Lung (tissue), 12 donors: Measurements from ENCODE around the gene MRGPRF. TPM values are rescaled to one million over a fixed set of nuclear protein-coding genes. Genes with fewer than 3 reads are reported as not detected.
A peak's percentile ranks its signal among the peaks of the same experiment; 100 is the strongest.

Source experiments
- ATAC-seq: fragments of 200-7000 bp; cut with Tn5 transposase; one replicate; pipeline ENCODE4 v1.9.1; 2020; ENCODE audit warnings: moderate number of reproducible peaks; ENCODE audit not compliant: insufficient read depth, low FRiP score
- DNase-seq, 3 donors: peaks; one replicate each; pipeline ENCODE4 v3.0.0-alpha.2; 2013 to 2017
- H3K27ac ChIP-seq, 2 donors: one replicate each; pipeline ENCODE4 v1.5.1; 2013; ENCODE audit warnings: mild to moderate bottlenecking in 2 of 2, moderate library complexity in 2 of 2, control low read depth in 1 of 2, inconsistent platforms in 1 of 2, low read depth in 1 of 2, low read length in 1 of 2
- H3K27me3 ChIP-seq, 3 donors: one replicate each; pipeline ENCODE4 v1.5.1; 2013; ENCODE audit warnings: low read length in 2 of 3; ENCODE audit not compliant: control insufficient read depth in 3 of 3, insufficient read depth in 3 of 3
- H3K36me3 ChIP-seq, 4 donors: one replicate each; pipeline ENCODE4 v1.5.1; 2013; ENCODE audit warnings: low read length in 4 of 4, mild to moderate bottlenecking in 1 of 4, moderate library complexity in 1 of 4; ENCODE audit not compliant: control insufficient read depth in 4 of 4, insufficient read depth in 4 of 4
- H3K4me1 ChIP-seq, 5 donors: one replicate each; pipeline ENCODE4 v1.5.1; 2013; ENCODE audit warnings: low read length in 5 of 5, mild to moderate bottlenecking in 2 of 5, moderate library complexity in 1 of 5; ENCODE audit not compliant: control insufficient read depth in 5 of 5, insufficient read depth in 5 of 5
- H3K4me3 ChIP-seq: one replicate; pipeline ENCODE4 v1.5.1; 2013; ENCODE audit warnings: mild to moderate bottlenecking, control low read depth, moderate library complexity
- H3K9ac ChIP-seq, 2 donors: one replicate each; pipeline ENCODE4 v1.5.1; 2013; ENCODE audit warnings: low read length in 2 of 2, control low read depth in 1 of 2; ENCODE audit not compliant: insufficient read depth in 1 of 2
- H3K9me3 ChIP-seq, 4 donors: one replicate each; pipeline ENCODE4 v1.5.1; 2013; ENCODE audit warnings: low read length in 3 of 4, mild to moderate bottlenecking in 1 of 4, moderate library complexity in 1 of 4; ENCODE audit not compliant: control insufficient read depth in 4 of 4, insufficient read depth in 3 of 4
- WGBS, 2 donors: extraction: QIAGEN DNeasy Blood & Tissue Kit; methylation state at CpG; one replicate each; pipeline ENCODE4 v1.1.7; 2013; 5-methylcytosine and 5-hydroxymethylcytosine counted together
- polyA plus RNA-seq, 2 donors: library from polyadenylated mRNA; stranded (reverse); fragments of 200-250 nt; gene quantifications; one replicate each; pipeline ENCODE4 v1.2.1, GENCODE V29; 2013
- total RNA-seq, 2 donors: library from RNA; depleted of rRNA in 1 of 2; stranded (reverse); fragments of >200 nt in 1 of 2; gene quantifications; one replicate each; pipeline ENCODE4 v1.2.1, GENCODE V29; 2014 to 2021
- TF ChIP-seq, protein P1 (sequence below): IDR thresholded peaks from 2 replicates; pipeline ENCODE4 v1.5.1; 2012; ENCODE audit warnings: mild to moderate bottlenecking; ENCODE audit errors: control extremely low read depth, extremely low read depth
- donor health status: control.
- donor health status: control.
- donor health status: Bipolar disorder and iron deficiency.
- donor health status: healthy.
- donor health status: DM: yes; HTN: yes; CAD: no.

Gene MRGPRF
- total and polyA plus RNA-seq, 4 donors = 9.2 to 16.8 (median 12.2) TPM

DNA sequence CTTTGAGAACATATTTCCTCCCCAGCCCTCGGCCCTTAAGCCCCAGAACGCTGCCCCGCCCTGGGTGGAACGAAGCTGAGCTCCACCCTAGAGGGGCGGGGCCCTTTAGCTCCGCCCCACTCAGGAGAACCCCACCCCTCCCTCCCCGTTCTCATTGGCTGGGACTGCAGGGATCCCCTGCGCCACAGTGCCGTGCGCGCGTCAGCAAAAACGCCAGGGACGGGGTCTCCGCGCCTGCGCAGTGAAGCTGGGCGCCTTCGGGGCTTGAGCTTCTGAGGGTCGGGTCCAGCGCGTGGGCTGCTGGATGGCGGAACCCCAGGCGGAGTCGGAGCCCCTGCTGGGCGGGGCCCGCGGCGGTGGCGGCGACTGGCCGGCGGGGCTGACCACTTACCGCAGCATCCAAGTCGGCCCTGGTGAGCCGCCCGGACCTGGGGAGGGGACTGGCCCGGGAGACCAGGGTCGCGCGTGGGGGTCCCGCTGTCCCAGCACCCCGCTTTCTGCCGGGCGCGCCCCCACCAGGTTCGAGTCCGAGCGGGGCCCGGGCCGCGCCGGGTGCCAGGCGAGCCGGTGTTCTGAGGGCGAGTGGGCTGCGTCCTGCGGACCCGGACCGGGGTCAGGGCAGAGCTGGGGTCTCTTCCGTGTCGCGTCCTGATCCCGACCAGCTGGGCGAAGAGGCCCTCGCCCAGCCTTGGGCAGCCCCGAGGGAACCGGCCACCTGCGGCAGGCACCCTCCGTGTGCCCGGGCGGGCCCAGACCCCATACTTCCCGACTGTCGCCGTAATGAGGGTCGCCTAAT lies 35.8 kb upstream of the MRGPRF start, which contains the start of gene TPCN2:
Gene TPCN2, plus strand, starts transcription at position 239 of the 796 bp plus-strand sequence. Its CDS starts 66 bp downstream, at position 305.
- ATAC-seq = peak; percentile 96
- H3K27ac ChIP-seq = peak within 1 kb of the TSS; percentile 71
- H3K9ac ChIP-seq = peak within 1 kb of the TSS; percentile 53 to 61
- 1% methylated on average over 68 to 76 of the region's 76 CpGs for WGBS, 2 donors
- peaks cover 0 to 28% (median 4%) of the 10 kb centered on the region in 5 donors for H3K4me1 ChIP-seq
- no peaks in the 10 kb centered on the region for H3K9me3 ChIP-seq
- H3K36me3 ChIP-seq = no peaks in the 10 kb centered on the region
- TF ChIP-seq, protein P1, sequence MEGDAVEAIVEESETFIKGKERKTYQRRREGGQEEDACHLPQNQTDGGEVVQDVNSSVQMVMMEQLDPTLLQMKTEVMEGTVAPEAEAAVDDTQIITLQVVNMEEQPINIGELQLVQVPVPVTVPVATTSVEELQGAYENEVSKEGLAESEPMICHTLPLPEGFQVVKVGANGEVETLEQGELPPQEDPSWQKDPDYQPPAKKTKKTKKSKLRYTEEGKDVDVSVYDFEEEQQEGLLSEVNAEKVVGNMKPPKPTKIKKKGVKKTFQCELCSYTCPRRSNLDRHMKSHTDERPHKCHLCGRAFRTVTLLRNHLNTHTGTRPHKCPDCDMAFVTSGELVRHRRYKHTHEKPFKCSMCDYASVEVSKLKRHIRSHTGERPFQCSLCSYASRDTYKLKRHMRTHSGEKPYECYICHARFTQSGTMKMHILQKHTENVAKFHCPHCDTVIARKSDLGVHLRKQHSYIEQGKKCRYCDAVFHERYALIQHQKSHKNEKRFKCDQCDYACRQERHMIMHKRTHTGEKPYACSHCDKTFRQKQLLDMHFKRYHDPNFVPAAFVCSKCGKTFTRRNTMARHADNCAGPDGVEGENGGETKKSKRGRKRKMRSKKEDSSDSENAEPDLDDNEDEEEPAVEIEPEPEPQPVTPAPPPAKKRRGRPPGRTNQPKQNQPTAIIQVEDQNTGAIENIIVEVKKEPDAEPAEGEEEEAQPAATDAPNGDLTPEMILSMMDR = no peak
- no peaks in the 10 kb centered on the region for H3K27me3 ChIP-seq
- H3K4me3 ChIP-seq = peak within 1 kb of the TSS; percentile 83
- peak; percentile 98 for DNase-seq

DNA sequence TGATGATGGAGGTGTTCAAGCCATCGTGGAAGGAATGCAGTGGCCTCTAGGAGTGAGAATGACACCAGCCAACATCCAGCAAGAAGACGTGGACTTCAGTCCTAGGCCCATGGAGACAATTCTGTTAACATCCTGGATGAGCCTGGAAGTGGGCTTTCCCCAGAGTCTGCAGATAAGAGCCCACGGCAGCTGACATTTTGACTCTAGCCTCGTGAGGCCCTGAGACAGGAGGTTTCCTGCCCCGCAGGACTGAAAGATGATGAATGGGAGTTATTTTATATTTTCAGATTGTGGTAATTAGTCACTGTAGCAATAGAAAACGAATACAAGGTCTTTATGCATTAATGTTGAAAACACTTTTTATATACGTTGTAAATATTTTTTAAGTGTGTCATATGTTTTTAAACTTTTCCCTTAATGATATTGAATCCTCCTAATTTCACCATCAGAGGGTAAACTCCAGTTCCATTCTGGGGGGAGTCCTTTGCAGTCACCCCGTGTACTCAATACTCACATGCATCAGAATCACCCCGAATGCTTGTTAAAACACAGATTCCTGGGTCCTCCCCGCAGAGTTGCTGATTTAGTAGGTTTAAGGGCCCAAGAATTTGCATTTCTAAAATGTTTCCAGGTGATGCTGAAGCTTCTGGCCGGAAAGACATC lies 35.1 kb upstream of the MRGPRF start:
- Histone ChIP-seq H3K36me3 (no peaks in the 10 kb centered on the region), H3K4me3 (no peak overlapping the region), H3K4me1 (peaks cover 0 to 28% (median 4%) of the 10 kb centered on the region in 5 donors), H3K27me3 (no peaks in the 10 kb centered on the region), H3K9ac (no peak overlapping the region), H3K9me3 (no peaks in the 10 kb centered on the region), H3K27ac (no peak overlapping the region)
- 31 to 33% methylated on average over 11 of the region's 11 CpGs for WGBS, 2 donors
- no peak for ATAC-seq
- TF ChIP-seq, protein P1 = no peak
- no peak for DNase-seq

DNA sequence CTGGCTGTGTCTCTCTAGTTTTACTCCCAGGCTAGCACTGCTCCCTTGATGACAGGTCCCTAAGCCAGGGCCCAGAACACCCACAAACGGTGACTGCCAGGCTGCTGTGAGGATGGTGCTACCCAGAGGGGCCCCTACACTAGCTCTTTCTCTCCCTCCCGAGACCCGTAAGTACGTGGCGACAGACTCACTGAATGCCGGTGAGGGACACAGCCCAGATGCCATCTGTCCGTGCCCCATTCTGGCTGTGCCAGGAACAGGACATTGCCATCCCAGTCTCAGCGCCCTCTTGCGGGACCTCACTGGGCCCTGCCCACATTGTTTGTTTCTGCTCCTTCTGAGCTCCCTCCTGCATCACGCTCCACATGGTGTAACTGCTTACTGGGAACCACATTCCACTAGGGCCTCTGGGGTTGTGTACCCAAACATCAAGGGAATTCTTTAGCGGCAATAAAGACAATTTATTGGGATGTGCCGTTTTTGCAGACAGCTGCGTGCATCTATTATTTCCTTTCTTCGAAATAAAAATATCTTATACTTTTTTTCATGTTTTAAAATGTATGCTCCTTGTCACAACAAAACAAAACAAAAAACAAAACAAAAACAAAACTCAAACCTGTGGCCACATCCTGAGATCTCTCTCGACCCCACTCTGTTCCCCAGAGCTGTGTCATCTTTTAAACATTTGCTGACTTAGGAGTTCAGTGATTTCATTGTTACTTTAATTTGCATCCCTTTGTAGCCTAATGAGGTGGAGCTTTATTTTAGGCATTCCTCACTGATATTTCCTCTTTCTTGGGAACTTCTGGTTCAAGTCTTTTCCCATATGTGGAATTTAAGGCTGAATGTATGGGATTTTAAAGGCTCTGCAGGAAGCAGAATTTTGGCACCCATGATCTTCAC lies 31.3 kb upstream of the MRGPRF start:
- H3K27me3 ChIP-seq = no peaks in the 10 kb centered on the region
- H3K36me3 ChIP-seq = no peaks in the 10 kb centered on the region
- TF ChIP-seq, protein P1 = peak; percentile 14
- peak; percentile 28 for ATAC-seq
- H3K9me3 ChIP-seq = no peaks in the 10 kb centered on the region
- H3K9ac ChIP-seq = peak overlapping the region in 1 of 2 donors; percentile 19
- no peak overlapping the region for H3K4me3 ChIP-seq
- DNase-seq = peak; percentile 77 to 80 (median 79)
- WGBS, 2 donors = 31% methylated on average over 15 of the region's 15 CpGs
- H3K27ac ChIP-seq = no peak overlapping the region
- peaks cover 0 to 21% (median 4%) of the 10 kb centered on the region in 5 donors for H3K4me1 ChIP-seq
